ENCODE results near the gene CALCOCO1.

CALCOCO1 gene

DNA sequence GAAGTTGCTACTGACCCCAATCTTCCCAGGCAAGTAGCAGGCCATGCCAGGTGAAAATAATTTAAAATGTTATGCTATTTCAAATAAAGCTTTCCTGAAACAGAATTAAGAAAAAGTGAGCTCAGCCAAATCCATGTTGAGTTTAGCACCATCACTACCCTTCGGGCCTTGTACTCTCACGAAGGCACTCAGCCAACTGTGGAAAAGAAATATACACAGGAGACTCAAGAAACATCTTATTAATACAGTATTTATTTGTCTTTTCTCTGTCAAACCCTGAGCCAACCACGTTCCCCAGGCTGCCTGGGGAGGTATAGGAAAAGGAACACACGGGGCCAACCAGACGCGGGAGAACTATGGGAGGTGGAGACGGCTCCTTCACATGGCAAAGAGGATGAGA lies 62.3 kb downstream of the CALCOCO1 start:
- DNase-seq (ENCODE audit: low read depth in 2 of 2) = no peak

DNA sequence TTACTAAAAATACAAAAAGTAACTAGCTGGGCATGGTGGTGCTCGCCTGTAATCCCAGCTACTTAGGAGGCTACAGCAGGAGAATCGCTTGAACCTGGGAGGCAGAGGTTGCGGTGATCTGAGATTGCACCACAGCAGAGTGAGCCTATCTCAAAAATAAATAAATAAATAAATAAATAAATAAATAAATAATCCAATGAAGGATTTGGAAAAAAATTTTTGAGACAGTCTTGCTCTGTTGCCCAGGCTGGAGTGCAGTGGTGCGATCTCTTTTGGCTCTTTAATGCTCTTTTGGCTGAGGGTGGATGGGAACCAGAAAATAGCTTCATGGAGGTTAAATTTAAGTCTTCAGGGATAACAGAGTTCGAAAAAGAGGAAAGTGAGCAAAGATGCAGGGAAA lies 63.1 kb downstream of the CALCOCO1 start:
- DNase-seq (ENCODE audit: low read depth in 2 of 2) = no peak

DNA sequence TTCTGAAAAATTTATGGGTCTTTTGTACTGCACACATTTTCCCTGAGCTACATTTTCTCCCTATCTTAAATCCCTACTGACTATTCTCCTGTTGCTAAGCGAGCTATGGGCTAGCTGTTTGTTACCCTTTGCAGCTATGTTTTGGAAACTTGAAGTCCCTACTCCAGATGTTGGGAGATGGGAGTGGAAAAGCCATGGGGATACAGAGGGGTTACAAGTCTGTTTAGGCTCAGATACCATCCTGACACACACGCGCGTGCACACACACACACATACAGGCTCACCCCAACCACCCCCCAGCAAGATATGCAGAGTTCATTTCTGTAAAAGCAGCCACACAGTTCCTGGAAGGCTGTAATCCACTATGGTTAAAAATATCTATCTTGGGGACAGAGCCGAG lies 67.2 kb downstream of the CALCOCO1 start:
- DNase-seq (ENCODE audit: low read depth in 2 of 2) = no peak

DNA sequence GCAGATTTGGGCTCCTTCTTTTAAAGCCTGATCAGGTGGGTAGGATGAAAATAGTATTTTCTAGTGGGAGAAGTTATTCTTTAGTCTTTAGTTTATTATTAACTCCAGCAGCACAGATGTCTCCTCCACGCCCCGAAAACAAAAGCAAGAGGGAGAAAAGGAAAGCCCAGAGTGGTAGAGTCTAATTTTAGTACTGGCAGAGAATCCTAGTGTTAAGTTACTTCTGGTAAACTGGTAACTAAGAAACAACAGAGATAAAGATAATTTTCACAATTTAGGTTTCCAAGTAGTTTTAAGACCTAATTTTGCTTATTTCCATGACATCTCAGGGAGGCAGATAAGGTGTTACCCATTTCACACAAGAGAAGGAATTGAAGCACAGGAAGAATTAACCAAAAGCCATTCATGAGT lies 67.7 kb downstream of the CALCOCO1 start:
- no peak for DNase-seq (ENCODE audit: low read depth in 2 of 2)

DNA sequence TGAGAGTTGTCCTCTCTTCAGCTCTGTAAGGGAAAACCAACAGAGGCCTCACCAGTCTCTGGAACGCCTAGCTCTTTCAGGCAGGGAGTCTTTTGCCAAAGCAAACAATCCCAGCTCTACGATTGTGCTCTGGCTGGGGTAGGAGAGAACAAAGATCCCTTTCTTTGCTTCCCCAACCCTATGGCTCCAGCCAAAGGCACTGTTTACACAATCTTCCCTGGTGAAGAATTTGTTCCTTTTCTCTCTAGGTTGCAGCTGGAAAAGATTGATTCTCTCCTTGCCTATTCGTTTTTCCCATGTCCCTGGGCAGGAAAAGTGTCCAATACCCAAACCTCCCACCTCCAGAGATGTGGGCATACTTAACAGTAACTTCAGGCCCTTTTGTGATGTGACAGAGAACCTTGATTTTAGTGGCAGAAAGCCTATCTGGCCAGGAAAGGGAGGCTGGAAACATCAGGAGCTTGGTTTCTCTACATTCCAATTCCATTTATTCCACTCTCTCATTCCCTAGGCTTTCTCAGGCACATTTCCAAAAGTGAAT lies 68.2 kb downstream of the CALCOCO1 start:
- DNase-seq (ENCODE audit: low read depth in 2 of 2) = no peak

All from stimulated activated CD8-positive, alpha-beta memory T cell treated with anti-CD3 and anti-CD28 coated beads, Interleukin-7, amount 100 ng/mL, for 1 hour (primary cell).